ENCODE measurements around the gene EXOC3L2.

GRCh38 chr19:45218911-45219743 lies 26.1 kb downstream of the EXOC3L2 start:
- TF ChIP-seq NFYA (IDR thresholded peaks at IDR 0.05; ENCODE audit: borderline replicate concordance, low read depth, low read length) (no peak), BCL3 (IDR thresholded peaks at IDR 0.05; ENCODE audit: borderline replicate concordance, insufficient read depth, low read depth, low read length, poor library complexity, severe bottlenecking) (no peak), MYB (IDR thresholded peaks at IDR 0.05; ENCODE audit: borderline replicate concordance, low read depth, low read length) (no peak), POLR2A (IDR thresholded peaks at IDR 0.05; ENCODE audit: low read depth, low read length) (no peak), ELK1 (IDR thresholded peaks at IDR 0.05; ENCODE audit: low read depth, low read length) (no peak), CEBPB (IDR thresholded peaks at IDR 0.05; ENCODE audit: borderline replicate concordance in 1 of 2, low read depth in 2 of 2, low read length in 2 of 2) (no peak), TAF1 (IDR thresholded peaks at IDR 0.05; ENCODE audit: borderline replicate concordance, low read depth, low read length) (no peak), SREBF1 (IDR thresholded peaks at IDR 0.05; ENCODE audit: low read length) (no peak), RCOR1 (conservative IDR thresholded peaks at IDR 0.05; ENCODE audit: low read depth, low read length) (no peak)
- TF ChIP-seq, protein P1, sequence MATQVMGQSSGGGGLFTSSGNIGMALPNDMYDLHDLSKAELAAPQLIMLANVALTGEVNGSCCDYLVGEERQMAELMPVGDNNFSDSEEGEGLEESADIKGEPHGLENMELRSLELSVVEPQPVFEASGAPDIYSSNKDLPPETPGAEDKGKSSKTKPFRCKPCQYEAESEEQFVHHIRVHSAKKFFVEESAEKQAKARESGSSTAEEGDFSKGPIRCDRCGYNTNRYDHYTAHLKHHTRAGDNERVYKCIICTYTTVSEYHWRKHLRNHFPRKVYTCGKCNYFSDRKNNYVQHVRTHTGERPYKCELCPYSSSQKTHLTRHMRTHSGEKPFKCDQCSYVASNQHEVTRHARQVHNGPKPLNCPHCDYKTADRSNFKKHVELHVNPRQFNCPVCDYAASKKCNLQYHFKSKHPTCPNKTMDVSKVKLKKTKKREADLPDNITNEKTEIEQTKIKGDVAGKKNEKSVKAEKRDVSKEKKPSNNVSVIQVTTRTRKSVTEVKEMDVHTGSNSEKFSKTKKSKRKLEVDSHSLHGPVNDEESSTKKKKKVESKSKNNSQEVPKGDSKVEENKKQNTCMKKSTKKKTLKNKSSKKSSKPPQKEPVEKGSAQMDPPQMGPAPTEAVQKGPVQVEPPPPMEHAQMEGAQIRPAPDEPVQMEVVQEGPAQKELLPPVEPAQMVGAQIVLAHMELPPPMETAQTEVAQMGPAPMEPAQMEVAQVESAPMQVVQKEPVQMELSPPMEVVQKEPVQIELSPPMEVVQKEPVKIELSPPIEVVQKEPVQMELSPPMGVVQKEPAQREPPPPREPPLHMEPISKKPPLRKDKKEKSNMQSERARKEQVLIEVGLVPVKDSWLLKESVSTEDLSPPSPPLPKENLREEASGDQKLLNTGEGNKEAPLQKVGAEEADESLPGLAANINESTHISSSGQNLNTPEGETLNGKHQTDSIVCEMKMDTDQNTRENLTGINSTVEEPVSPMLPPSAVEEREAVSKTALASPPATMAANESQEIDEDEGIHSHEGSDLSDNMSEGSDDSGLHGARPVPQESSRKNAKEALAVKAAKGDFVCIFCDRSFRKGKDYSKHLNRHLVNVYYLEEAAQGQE (IDR thresholded peaks at IDR 0.05; ENCODE audit: low read depth, low read length), result no peak

Data from GM12878 (cell line).